GM21723 (cell line): ENCODE measurements around the gene ANO2.

ENCODE experiments used
- ATAC-seq: cut with Tn5 transposase; IDR thresholded peaks from one replicate; pipeline ENCODE4 v1.9.1; 2021; ENCODE audit warnings: mild to moderate bottlenecking, moderate library complexity; ENCODE audit not compliant: unreplicated experiment

Gene ANO2

DNA sequence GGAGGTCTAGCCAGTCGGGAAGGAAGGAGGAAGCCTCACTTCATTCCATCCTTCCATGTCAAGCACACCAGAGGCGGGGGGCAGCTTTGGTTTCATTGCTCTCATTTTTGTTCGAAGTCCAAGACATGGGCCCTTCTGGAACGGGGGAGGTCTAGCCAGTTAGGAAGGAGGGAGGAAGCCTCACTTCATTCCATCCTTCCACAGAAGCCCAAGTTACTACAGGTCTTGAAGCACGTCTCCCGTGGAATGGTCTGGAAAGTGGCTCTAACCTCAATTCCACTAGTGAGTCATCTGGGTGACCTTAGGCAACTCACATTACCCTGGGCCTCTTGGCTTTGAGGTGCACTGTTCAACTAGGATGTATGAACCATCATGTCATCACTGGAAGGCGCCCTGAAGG is 356.9 kb downstream of the ANO2 start:
- ATAC-seq = no peak

DNA sequence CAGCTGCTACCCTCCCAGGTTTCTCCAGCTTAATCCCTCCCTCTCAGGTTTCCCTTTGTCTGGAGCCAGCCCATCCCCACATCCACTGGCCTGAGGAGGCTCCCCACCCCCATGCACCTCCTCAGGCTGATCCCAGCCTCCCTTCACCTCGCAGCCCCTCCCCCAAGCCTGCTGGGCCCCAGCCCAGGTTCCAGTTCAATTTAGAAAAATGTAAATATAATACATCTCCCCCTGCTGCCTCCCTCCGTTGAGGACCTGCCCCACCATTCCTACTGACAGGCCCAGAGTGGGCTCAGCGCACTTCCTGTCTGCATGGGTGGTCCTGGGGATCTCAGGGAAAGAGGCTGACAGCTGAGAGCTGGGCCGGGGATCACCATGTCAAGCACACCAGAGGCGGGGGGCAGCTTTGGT is 357.3 kb downstream of the ANO2 start:
- ATAC-seq = no peak

DNA sequence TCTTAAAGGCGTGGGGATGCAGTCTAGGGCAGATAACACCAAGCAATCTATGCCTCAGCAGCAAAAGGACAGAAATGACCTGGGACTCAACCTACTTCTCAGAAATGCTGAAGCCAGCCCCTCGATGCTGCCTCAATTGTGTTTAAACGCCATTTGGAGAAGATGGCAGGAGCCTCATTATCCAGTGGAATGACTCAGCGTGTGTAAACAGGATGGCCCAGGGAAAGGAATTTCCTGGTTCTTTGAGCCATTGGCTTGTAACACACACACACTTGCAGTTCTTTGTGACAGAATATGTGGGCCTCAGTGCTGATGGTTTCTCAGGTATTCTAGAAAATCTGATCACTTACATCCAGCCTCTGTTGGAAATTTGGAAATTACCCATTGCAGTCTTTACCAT is 358.9 kb downstream of the ANO2 start:
- ATAC-seq = no peak

DNA sequence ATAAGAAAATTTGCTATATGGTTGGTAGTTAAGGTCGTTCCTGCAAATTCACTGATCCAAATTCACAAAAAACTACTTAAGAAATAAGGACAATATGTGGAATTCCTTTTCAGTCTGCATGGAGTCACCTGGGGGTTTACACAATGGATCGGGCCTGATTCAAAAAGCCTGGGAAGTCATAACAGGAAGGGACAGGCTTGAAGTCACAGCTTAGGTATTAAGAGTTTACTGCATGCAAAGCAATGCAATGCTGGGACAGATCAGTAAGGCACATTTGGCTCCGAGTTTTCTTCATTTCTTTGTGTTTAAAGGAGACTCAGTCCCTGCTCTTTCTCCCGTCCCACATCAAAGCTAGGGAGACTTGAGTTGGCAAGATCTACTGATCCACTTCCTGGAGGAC is 359.9 kb downstream of the ANO2 start:
- ATAC-seq = no peak

DNA sequence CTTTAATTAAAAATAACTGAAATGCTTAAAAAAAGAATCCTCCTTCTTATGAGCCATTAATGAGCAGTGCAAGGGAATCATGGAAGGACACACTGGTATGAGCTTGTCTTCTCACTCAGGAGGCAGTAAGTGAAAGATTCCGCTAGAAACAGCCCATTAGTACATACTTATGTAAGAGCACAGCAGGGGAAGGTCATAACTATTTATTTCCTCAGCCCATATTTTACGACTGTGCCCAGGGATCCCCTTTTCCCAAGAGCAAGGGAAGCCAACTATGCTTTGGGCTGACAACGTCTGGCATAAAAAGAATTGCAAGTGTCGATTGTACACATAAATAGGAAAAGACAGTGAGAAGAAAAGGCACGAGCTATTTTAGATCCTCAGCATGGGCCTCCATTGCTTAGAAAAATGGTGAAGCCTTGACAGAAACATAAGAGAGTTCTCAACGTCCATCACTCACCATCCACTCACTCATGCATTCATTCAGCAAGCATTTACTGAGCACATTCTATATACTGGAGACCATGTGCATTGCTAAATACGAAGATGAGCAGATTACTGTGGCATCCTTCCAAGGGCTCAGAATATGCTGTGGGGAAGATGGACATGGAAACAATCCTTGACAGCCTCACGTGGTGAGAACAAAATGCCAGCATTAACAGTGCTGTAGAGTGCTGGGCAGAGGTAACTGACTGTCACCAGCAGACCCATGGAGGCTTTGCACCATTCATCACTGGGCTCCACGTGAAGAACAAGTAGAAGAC is 360.5 kb downstream of the ANO2 start:
- ATAC-seq = no peak

DNA sequence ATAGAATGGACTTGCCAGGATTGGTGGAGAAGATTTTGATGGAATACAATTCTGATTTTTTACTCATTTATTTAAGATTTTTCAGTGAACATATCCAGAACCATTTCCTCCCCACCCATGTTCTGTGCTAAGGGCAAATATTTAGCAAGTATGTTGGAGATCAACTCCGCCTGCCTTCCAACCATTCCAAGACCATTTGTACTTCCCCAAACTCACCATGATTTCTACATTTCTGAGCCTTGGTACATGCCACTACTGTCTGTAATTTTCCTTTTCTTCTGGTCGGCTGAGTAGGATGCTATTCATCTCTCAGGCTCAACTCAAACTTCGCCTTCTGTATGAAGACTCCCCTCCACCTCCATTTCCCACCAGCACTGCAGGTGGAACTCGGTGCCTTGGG is 362.5 kb downstream of the ANO2 start:
- ATAC-seq = no peak

DNA sequence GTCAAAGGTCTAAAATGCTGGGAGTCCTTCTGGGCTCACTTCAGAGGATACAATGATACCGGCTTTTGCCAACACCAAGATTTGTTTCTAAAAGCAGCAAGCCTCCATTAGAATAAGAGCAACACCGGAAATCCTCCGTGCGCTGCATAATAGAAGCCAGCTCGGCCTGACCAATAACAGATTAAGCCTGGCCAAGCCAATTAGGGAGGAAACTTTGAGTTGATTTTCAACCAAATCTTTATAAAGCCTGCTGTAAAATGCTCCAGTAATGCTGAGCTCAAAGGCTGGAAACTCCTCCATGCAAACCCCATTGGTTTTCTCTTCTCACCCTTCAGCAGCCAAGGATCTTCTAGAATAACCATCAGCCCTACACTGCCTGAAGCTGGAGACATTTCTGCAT is 363.0 kb downstream of the ANO2 start:
- no peak for ATAC-seq

DNA sequence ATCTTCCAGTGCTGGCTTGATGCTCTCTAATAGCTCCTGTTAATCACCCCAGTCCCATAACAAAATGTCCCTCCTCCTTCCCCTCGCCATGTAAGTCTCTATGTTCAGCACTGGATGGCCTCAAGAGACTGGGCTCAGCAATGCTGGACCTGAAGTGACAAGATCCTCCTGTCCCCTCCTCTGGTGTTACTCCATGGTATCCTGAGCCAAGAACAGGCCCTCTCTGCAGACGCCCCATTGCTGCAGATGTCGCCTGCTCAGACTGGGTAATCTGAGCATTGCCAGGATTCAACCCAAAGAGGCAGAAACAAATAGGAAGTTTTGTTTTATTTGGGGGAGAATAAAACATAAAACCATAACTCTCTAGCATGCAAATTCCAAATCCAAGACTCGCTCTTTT is 363.4 kb downstream of the ANO2 start:
- no peak for ATAC-seq

DNA sequence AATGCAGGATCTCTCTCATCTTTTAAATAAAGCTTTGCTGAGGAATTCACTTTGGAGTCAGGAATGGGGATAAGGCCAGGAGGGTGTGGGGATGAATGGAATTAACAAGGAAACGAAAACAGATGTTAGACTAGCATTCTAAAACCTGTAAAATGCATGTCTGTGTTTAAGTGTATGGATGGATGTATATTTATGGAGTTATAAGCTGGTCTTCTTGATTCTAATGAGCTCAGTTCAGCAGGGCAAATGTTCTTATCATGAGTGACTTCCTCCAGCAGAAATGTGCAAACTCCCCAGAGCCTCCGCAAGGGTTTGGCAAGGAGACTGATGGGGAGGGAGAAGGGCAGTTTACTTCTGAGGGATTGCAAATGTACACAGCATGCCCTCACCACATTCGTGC is 364.0 kb downstream of the ANO2 start:
- no peak for ATAC-seq

DNA sequence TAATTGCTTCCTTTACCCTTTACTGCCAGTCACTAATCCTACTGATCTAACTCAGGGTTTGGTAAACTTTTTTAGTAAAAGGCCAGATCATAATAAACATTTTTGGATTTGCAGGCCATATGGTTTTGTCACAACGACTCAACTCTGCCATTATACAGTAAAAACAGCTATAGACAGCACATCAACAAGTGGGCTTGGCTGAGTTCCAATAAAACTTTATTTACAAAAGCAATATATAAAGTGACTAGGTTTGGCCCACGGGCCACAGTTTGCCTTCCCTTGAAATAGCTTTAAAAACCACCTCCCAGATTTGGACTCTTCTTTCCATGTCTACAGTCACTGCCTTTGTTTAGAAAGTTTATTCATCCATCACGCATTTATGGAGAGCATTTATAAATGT is 366.3 kb downstream of the ANO2 start:
- ATAC-seq = no peak

DNA sequence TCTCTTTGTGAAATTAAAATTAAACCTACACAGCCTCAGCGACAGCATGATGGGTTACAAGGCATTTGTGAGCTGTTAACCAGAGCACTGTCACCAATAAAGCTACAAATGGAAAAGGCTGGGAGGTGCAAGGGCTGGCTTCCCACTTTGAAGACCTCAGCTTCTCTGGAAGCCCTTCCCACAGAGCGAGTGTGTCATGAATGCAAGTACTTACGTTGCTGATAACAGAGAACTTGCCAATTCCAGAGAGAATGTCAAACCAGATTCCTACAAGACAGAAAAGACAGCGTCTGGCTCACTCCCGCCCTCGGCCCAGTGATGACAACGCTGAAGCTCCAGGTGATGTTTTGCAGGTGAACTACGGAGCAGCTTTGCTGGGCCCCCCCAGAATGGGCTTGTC is 367.3 kb downstream of the ANO2 start:
- ATAC-seq = no peak

DNA sequence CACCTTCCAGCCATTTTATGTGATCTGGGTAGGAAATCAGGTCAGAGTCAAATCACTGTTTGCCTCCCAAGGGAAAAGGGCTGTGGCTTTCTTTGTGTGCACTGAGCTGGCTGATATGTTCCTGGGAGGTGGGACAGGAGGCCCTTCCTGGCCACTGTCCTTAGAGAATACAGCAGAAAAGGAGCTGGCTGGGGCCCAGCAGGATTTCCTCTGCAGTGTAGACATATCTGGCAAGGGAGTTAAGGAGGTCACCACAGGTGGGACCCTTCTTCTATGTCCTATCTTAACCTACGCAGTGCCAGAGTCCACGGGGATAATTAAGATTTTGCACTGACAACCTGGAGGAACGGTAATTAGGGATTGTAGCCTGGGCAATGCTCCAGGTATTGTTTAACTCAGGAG is 367.8 kb downstream of the ANO2 start:
- no peak for ATAC-seq

DNA sequence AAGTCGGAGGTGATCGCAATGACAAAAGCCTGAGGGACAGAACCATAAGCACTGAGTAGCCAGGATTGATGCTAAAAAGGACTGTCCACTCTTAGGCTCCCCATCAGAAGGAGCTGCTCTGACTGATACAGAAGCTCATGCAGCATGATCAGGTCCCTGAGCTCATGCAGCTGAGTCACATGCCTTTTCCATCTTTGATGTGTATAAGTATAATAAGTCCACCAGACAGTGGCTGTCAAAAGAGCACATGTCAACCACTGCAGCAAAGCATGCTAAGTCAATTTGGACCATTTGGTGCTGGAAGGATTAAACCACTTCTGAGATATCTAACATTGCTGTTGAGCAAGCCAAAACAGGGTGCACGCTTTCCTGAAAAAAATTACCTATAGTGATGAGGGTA is 369.1 kb downstream of the ANO2 start:
- no peak for ATAC-seq

DNA sequence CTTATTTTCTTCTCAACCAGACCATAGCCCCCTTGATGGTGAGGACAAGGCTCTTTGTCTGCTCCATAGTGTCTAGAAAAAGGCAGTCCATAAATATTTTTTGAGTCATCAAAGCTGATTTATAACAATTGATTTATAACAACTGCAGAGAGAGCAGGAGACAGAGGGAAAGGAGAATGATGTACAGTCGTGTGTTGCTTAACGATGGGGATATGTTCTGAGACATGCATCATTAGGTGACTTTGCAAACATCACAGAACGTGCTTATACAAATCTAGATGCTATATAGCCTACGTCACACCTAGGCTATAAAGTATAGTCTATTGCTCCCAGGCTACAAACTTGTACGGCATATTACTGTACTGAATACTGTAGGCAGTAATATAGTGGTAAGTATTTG is 369.8 kb downstream of the ANO2 start:
- no peak for ATAC-seq

DNA sequence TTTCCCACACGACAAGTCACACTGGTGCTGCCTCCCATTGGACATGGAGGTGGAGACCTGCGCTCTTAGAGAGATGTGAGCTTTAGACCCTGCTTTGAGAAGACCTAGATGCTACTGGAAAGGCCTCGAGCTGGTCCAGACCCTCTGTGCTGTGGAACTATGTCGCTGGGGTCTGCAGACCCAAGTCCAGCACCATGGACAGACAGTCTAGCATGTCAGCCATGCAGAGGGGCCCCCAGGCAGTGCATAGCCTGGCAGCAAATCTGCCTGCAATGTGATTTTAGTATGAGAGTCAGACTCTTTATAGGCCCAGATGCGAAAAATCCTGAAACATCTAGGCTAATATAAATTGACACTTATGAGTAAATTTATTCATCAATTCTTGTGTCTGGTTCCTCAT is 371.7 kb downstream of the ANO2 start:
- ATAC-seq = no peak

DNA sequence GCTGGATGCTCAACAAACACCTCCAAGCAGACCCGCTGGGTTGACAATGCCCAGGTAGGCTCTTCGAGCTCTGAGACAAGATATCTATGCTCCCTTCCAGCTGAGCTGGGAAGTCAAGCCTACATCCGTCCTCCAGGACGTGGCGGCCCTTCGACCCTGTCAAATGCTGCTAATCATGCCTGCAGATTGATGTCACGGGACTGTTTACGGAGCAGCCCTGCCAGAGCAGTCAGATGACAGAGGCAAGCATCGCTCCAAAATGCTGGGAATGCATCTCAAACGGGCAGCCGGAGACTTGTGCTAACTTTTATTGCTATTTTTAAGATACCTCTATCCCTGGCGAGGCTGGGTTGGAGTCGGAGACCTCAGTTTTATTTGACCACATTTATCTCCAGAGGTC is 373.9 kb downstream of the ANO2 start:
- ATAC-seq = no peak

DNA sequence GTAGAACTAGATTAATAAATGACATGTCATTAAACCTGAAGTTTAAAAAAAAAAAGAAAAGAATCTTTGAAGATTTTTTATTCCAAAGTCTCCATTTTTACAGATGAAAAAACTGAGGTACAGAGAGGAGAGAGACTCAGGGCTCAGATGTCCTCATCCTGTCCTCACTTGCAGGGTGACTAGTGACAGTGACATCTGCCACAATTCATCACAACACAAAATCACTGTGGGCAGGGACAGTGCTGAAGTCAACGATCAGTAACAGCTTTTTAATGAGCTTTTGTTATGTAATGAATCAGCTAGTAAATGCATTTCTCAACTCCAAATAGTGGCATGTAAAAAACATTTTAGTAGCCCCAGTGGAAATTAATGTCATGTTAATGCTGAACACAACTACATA is 374.6 kb downstream of the ANO2 start:
- no peak for ATAC-seq

DNA sequence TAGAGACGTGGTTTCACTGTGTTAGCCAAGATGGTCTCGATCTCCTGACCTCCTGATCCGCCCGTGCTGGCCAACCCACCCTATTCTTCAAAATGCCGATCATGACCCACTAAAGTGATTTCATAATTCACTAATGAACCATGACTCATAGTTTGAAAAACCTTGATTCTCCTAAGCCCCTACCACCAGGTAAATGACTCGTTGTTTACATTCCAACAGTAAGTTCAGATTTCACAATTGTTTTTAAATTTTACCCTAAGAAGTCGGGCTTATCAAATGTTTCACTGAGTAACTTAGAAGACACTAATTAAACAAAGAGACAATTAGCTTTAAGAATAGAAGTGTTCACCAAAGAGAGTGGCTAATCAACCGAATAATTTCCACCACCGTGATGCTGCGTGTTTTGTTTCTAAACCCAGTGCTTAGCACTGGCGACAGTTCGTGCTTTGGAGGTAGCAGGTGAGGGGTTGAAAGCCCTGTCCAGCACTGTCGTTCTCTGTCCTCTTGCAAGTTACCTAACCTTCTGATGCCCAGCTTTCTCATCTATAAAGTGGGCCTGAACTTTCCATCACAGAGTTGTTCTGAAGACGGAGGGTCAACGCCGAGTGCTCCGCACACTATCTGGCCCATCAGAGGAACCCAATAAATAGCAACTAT is 376.6 kb downstream of the ANO2 start:
- no peak for ATAC-seq

DNA sequence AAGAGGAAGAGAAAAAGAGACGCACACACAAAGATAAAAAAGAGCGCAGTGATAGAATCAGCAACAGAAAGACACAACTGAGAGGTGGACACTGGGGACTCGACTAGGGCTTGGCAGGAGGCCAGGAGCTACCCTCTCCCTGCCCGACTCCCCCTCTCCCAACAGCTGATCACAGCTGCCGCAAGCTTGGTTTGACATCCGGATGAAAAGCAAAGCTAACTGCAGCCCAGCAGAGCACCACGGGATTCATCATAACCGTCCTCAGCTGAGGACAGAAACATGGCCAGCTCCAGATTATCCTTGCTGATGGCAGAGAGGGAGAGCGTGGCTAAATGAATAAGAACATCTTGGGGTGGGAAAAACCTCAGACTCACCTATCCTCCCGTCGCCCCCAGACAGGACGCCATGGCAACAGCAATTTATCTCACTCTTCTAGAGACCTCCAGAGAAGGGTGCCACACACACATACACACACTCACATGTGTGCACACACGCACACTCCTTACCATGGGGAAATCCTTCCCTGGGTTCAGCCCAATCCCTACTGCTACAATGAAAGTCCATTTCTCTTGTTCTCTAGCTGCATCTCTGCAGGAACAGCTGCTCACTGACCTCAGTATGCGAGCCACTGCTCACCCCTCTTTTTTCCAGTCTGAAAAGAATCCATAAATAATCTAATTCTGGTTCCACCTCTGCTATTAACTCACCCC is 377.9 kb downstream of the ANO2 start:
- no peak for ATAC-seq

DNA sequence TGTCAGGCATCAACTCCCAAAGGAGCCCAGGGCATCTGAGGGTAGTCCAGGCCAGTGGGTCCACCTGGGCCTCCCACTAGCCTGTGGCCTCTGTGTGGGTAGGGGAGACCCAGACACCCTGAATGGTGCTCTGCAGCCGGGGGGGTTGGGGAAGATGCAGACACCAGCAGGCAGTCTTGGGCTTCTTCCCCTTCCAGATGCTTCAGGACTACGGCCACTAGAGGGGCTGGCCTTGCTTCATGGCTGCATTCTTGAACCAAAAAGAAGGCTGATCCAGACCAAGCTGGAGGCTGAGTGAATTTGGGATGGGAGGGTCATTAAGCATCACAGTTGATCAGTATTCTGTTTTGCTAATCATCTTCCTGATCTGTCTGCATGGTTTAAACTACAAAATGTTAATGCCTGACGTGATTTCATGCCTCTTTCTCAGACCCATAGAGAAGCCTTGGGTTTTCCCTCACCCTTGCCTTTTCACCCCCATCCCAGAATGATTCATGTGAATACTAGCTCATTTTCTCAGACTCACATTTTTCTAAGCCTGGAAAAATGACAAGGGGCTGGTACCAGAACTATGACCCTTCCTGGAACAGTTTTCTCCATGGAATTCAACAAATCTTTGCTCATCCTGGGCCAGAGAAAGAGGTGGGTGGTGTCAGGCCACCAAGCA is 379.0 kb downstream of the ANO2 start:
- ATAC-seq = no peak

DNA sequence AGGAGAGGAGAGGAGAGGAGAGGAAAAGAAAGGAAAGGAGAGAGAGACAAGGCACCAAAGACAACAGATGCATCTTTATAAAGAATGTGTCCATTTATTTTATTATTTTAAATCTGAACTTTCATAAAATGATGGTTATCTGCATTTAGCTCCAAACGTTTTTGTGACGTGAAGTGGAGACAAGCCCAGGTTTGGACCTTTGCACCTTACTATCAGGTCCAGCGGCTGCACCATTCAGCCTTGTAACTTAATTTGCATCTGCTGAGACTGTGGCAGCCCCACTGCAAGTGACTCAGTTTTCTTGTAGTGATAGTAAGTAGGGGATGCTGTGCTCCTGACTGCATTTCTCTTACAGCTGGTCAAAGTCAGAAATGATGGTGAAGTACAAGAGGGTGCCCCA is 382.5 kb downstream of the ANO2 start:
- ATAC-seq = no peak

DNA sequence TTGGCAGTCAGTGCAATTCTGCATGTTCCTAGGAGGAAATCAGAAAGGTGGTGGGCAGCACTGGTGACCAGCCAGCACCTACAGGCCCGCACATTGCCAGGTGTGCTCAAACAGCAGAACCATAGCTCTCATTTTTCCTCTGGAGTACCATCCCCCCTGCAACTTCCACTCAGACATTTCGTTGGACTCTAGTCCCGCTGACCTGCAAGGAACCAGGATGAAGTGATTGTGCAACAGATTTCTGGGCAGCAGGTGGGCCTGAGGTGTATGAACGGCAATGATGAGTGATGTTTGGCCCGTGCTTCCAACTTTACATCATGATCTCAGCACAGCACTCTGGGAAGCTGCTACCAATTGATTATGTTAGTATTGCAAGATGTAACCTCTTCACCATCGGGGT is 383.2 kb downstream of the ANO2 start:
- ATAC-seq = no peak
